IMR-90 (cell line): Measurements from ENCODE around the gene CAMK2B. TPM values are rescaled to one million over a fixed set of nuclear protein-coding genes. Genes with fewer than 3 reads are reported as not detected.

Experiments used
- ATAC-seq: fragments of 200-7000 bp; cut with Tn5 transposase; 2 replicates; pipeline ENCODE4 v1.9.1; 2020; ENCODE audit warnings: low read depth, mild to moderate bottlenecking, moderate library complexity
- BruUV-seq: library from RNA; stranded (reverse); fragments of 400-500 nt; replicated peaks from 2 replicates; lab custom pipeline; 2021; lab: Mats Ljungman, UMichigan
- CTCF ChIA-PET: fragments of 300-600 bp; formaldehyde crosslinking; extraction: SDS; loops from one replicate; lab custom pipeline; 2021; ENCODE audit warnings: antibody characterized with exemption; lab: Yijun Ruan, JAX
- POLR2A ChIA-PET: fragments of 300-600 bp; sonication (Branson Sonifier 250); formaldehyde crosslinking; loops from one replicate; lab custom pipeline; 2022; ENCODE audit warnings: antibody characterized with exemption; ENCODE audit not compliant: unreplicated experiment; lab: Charles Lee
- DNase-seq: peaks from one replicate; pipeline ENCODE4 v3.0.0; 2013
- H2AFZ ChIP-seq: replicated peaks from 2 replicates; pipeline ENCODE3; 2013; ENCODE audit warnings: low read length, mild to moderate bottlenecking; ENCODE audit not compliant: poor library complexity
- H2AK5ac ChIP-seq: 2 replicates; pipeline ENCODE4 v1.6.1; 2013; ENCODE audit warnings: low read depth, low read length, inconsistent platforms
- H2AK9ac ChIP-seq: replicated peaks from 2 replicates; pipeline ENCODE3; 2013; ENCODE audit warnings: mild to moderate bottlenecking, low read depth, low read length, moderate library complexity; ENCODE audit not compliant: poor library complexity
- H2BK120ac ChIP-seq: 2 replicates; pipeline ENCODE4 v1.6.1; 2013; ENCODE audit warnings: low read depth, low read length, inconsistent platforms
- H2BK15ac ChIP-seq: 3 replicates; pipeline ENCODE4 v1.6.1; 2013; ENCODE audit warnings: low read depth, low read length, inconsistent platforms
- H2BK20ac ChIP-seq: 2 replicates; pipeline ENCODE4 v1.6.1; 2013; ENCODE audit warnings: low read depth, mild to moderate bottlenecking, inconsistent platforms, low read length, moderate library complexity
- H2BK5ac ChIP-seq: 2 replicates; pipeline ENCODE4 v1.6.1; 2013; ENCODE audit warnings: mild to moderate bottlenecking, low read depth, low read length, inconsistent platforms; ENCODE audit not compliant: poor library complexity, severe bottlenecking
- H3K14ac ChIP-seq: replicated peaks from 2 replicates; pipeline ENCODE4 v1.6.1; 2013; ENCODE audit warnings: low read depth, low read length, inconsistent platforms
- H3K18ac ChIP-seq: 2 replicates; pipeline ENCODE4 v1.6.1; 2013; ENCODE audit warnings: low read depth, low read length, control low read depth
- H3K23ac ChIP-seq: 2 replicates; pipeline ENCODE4 v1.6.1; 2013; ENCODE audit warnings: low read depth, low read length, inconsistent platforms
- H3K27ac ChIP-seq: 2 replicates; pipeline ENCODE4 v1.5.1; 2013; ENCODE audit warnings: mild to moderate bottlenecking, control low read depth, low read length; ENCODE audit not compliant: insufficient read depth
- H3K27me3 ChIP-seq: 2 replicates; pipeline ENCODE4 v1.6.1; 2013; ENCODE audit warnings: low read length; ENCODE audit not compliant: control insufficient read depth, insufficient read depth
- H3K36me3 ChIP-seq: 2 replicates; pipeline ENCODE4 v1.6.1; 2013; ENCODE audit warnings: low read length, mixed read lengths; ENCODE audit not compliant: control insufficient read depth, insufficient read depth
- H3K4ac ChIP-seq: 2 replicates; pipeline ENCODE4 v1.6.1; 2013; ENCODE audit warnings: low read depth, low read length, inconsistent platforms
- H3K4me1 ChIP-seq: 2 replicates; pipeline ENCODE4 v1.6.1; 2013; ENCODE audit warnings: low read length, mixed read lengths; ENCODE audit not compliant: control insufficient read depth, insufficient read depth
- H3K4me2 ChIP-seq: 2 replicates; pipeline ENCODE4 v1.6.1; 2013; ENCODE audit warnings: low read depth, mild to moderate bottlenecking, control low read depth, low read length, moderate library complexity
- H3K4me3 ChIP-seq: 2 replicates; pipeline ENCODE4 v1.5.1; 2013; ENCODE audit warnings: low read depth, mild to moderate bottlenecking, control low read depth, low read length, moderate library complexity; ENCODE audit not compliant: insufficient read depth
- H3K56ac ChIP-seq: 2 replicates; pipeline ENCODE4 v1.6.1; 2013; ENCODE audit warnings: low read length, inconsistent platforms; ENCODE audit not compliant: insufficient read depth; ENCODE audit errors: extremely low read depth
- H3K79me1 ChIP-seq, 2 experiments: 2 replicates each; pipeline ENCODE4 v1.6.1; 2013; ENCODE audit warnings: low read length in 2 of 2, inconsistent platforms in 1 of 2, low read depth in 1 of 2
- H3K9ac ChIP-seq: 2 replicates; pipeline ENCODE4 v1.6.1; 2013; ENCODE audit warnings: low read depth, low read length, control low read depth
- H3K9me1 ChIP-seq: 2 replicates; pipeline ENCODE4 v1.6.1; 2013; ENCODE audit warnings: low read length, inconsistent platforms; ENCODE audit not compliant: insufficient read depth
- H3K9me3 ChIP-seq: 2 replicates; pipeline ENCODE4 v1.6.1; 2013; ENCODE audit warnings: low read length; ENCODE audit not compliant: control insufficient read depth, insufficient read depth
- H4K20me1 ChIP-seq: 2 replicates; pipeline ENCODE4 v1.6.1; 2013; ENCODE audit warnings: low read length, inconsistent platforms; ENCODE audit not compliant: insufficient read depth
- H4K5ac ChIP-seq: 2 replicates; pipeline ENCODE4 v1.6.1; 2013; ENCODE audit warnings: mild to moderate bottlenecking, low read depth, low read length, control low read depth
- H4K8ac ChIP-seq, 2 experiments: 2 replicates each; pipeline ENCODE4 v1.6.1; 2013; ENCODE audit warnings: low read depth in 2 of 2, low read length in 2 of 2, control low read depth in 1 of 2, inconsistent platforms in 1 of 2
- H4K91ac ChIP-seq: 2 replicates; pipeline ENCODE4 v1.6.1; 2013; ENCODE audit warnings: low read depth, low read length, inconsistent platforms; ENCODE audit not compliant: insufficient read depth
- CEBPB ChIP-seq: IDR thresholded peaks from 2 replicates; pipeline ENCODE4 v1.6.1; 2012; ENCODE audit warnings: low read depth, low read length, improper control_type of control experiment
- MXI1 ChIP-seq: IDR thresholded peaks from 2 replicates; pipeline ENCODE4 v1.6.1; 2012; ENCODE audit warnings: low read depth, mild to moderate bottlenecking, low read length, moderate library complexity, borderline replicate concordance
- NFE2L2 ChIP-seq: fragments of 150-350 bp; IDR thresholded peaks from 2 replicates; pipeline ENCODE4 v1.6.1; 2016; ENCODE audit warnings: low read depth, mild to moderate bottlenecking, low read length
- RAD21 ChIP-seq: IDR thresholded peaks from 2 replicates; pipeline ENCODE4 v1.6.1; 2012; ENCODE audit warnings: low read length, improper control_type of control experiment
- SMC3 ChIP-seq: fragments of 150-350 bp; IDR thresholded peaks from 2 replicates; pipeline ENCODE4 v1.6.1; 2016; ENCODE audit warnings: low read depth, mild to moderate bottlenecking, antibody characterized with exemption, low read length, moderate library complexity
- USF2 ChIP-seq: fragments of 150-350 bp; IDR thresholded peaks from 2 replicates; pipeline ENCODE4 v1.6.1; 2017; ENCODE audit warnings: mild to moderate bottlenecking, antibody characterized with exemption, low read length, low read depth
- WGBS, 2 experiments: methylation state at CpG; one replicate each; pipeline versions ENCODE4 v1.1.5 to v1.1.7; 2013; ENCODE audit warnings: missing lambda C conversion rate in 2 of 2; ENCODE audit not compliant: insufficient read length in 1 of 2; ENCODE audit errors: extremely low coverage in 2 of 2; 5-methylcytosine and 5-hydroxymethylcytosine counted together
- dilution Hi-C: fragments of 300-500 bp; cut with HindIII; formaldehyde crosslinking; loops from one replicate; pipeline ENCODE4 v1.14.3; 2018; ENCODE audit warnings: low sequenced_read_pairs; ENCODE audit not compliant: unreplicated experiment
- in situ Hi-C: fragments of 300-500 bp; cut with MboI; formaldehyde crosslinking; loops from 3 replicates; pipeline ENCODE4 v1.14.3; 2019; ENCODE audit warnings: low sequenced_read_pairs, inconsistent platforms, mixed read lengths
- intact Hi-C: fragments of 100-400 bp; cut with micrococcal nuclease; formaldehyde crosslinking; loops from 2 replicates; pipeline ENCODE4 v1.10.0; 2022
- polyA plus RNA-seq, 3 experiments: library from polyadenylated mRNA; depleted of rRNA; stranded (reverse); fragments of >200 nt; gene quantifications; 2 replicates each; pipeline ENCODE4 v1.2.3, GENCODE V29; 2012; ENCODE audit warnings: low replicate concordance in 1 of 3
- total RNA-seq: library from RNA; depleted of rRNA; stranded (reverse); fragments of >200 nt; gene quantifications from 2 replicates; pipeline ENCODE4 v1.2.3, GENCODE V29; 2012

Gene CAMK2B
- total and polyA plus RNA-seq, 2 of the 4 experiments (the other 2 are of a cell fraction), result 0.18 to 0.36 TPM

DNA sequence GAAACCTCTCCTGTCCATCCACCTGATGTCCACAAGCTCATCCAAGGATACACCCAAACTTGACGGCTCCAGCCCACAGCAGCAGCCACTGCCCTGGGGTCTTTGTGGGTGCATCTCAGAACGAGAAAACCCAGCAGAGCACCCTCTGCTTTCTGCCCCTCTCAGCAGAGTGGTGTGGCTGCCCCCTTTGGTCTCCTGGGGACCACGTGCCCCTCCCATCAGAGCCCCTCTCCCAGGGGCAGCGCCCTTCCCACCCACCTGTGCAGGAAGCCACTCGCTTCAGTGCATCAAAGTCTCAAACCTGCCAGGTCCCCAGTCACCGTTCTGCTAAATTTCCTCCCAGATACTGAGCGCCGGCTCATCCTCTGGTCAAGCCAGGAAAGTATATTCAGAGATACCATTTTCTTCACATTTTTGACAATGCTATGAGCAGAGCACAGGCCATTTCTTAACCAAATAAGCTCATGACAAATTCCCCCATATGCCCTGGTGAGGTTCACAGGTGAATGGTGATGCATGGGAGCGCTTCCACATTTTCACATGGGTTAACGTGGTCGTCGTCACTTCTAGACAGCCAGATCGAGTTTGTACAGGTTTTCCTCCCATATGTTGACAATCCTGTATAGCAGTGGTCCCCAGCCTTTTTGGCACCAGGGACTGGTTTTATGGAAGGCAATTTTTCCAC, 32.4 kb downstream of the CAMK2B start:
- H3K14ac ChIP-seq, result no peak overlapping the region
- 79% methylated on average over 10 of the region's 13 CpGs; no CpG with 5 or more reads in 1 of the 2 experiments for WGBS, 2 experiments

More for the DNA sequence above, 32.4 kb downstream of the CAMK2B start:
- Histone ChIP-seq H3K9me1 (0 out of 2 replicates have a peak, but pooled peaks cover 4% of the 10 kb centered on the region), H3K27me3 (peaks cover 41% of the 10 kb centered on the region), H3K9me3 (no peaks in the 10 kb centered on the region), H2BK15ac (no peak overlapping the region), H3K4ac (no peak overlapping the region), H2BK120ac (no peak overlapping the region), H3K79me1 (no peaks in the 10 kb centered on the region), H3K56ac (no peak overlapping the region), H3K27ac (no peak overlapping the region), H3K4me3 (no peak overlapping the region), H4K5ac (no peak overlapping the region), H2BK20ac (no peak overlapping the region), H2AK9ac (no peak overlapping the region), H3K9ac (no peak overlapping the region), H4K91ac (no peak overlapping the region), H3K18ac (no peak overlapping the region), H4K8ac (no peak overlapping the region), H3K4me2 (no peak overlapping the region), H3K23ac (no peak overlapping the region; the same call in 1 of the 2 replicates), H2AFZ (no peak overlapping the region), H4K20me1 (no peaks in the 10 kb centered on the region; the same call in 1 of the 2 replicates), H2AK5ac (no peak overlapping the region), H3K4me1 (peaks cover 7% of the 10 kb centered on the region; the same call in 1 of the 2 replicates), H3K36me3 (no peaks in the 10 kb centered on the region), H2BK5ac (no peak overlapping the region)
- dilution Hi-C loops, result no loop called here
- CTCF ChIA-PET, result no interaction called here
- POLR2A ChIA-PET, result no interaction called here
- DNase-seq (no peak), ATAC-seq (no peak)
- intact Hi-C loops, result no loop called here
- TF ChIP-seq SMC3, result no peak
- no peak for TF ChIP-seq USF2
- TF ChIP-seq CEBPB, result no peak
- TF ChIP-seq NFE2L2, result no peak
- no peak for TF ChIP-seq MXI1
- TF ChIP-seq RAD21, result no peak
- BruUV-seq, result no TSS peak
- in situ Hi-C loops, result no loop called here
